Astrocyte (in vitro differentiated cells and primary cell): Measurements from ENCODE around the gene TMEM108. TPM values are rescaled to one million over a fixed set of nuclear protein-coding genes. Genes with fewer than 3 reads are reported as not detected.

ENCODE experiments used
- DNase-seq: peaks from one replicate; pipeline ENCODE4 v3.0.0-alpha.2; 2010; ENCODE audit warnings: low read depth
- FAIRE-seq: peaks from 2 replicates; lab custom pipeline; 2011; peaks lifted over from hg19 to GRCh38; lab: Jason Lieb, UNC
- H2AFZ ChIP-seq: 2 replicates; pipeline ENCODE4 v1.6.0; 2012; ENCODE audit warnings: low read depth, low read length, inconsistent platforms
- H3K27ac ChIP-seq: 2 replicates; pipeline ENCODE4 v1.5.1; 2011; ENCODE audit warnings: low read depth, low read length, inconsistent platforms
- H3K27me3 ChIP-seq: 2 replicates; pipeline ENCODE4 v1.6.0; 2011; ENCODE audit warnings: low read length, inconsistent platforms; ENCODE audit not compliant: insufficient read depth
- H3K36me3 ChIP-seq: 2 replicates; pipeline ENCODE4 v1.5.1; 2011; ENCODE audit warnings: low read length, inconsistent platforms; ENCODE audit not compliant: insufficient read depth
- H3K4me1 ChIP-seq: 2 replicates; pipeline ENCODE4 v1.5.1; 2011; ENCODE audit warnings: low read length, inconsistent platforms; ENCODE audit not compliant: insufficient read depth
- H3K4me2 ChIP-seq: 2 replicates; pipeline ENCODE4 v1.6.0; 2012; ENCODE audit warnings: low read length, inconsistent platforms
- H3K4me3 ChIP-seq: 2 replicates; pipeline ENCODE4 v1.5.1; 2011; ENCODE audit warnings: low read depth, mild to moderate bottlenecking, low read length, inconsistent platforms; ENCODE audit not compliant: insufficient read depth
- H3K79me2 ChIP-seq: 2 replicates; pipeline ENCODE4 v1.6.0; 2012; ENCODE audit warnings: mild to moderate bottlenecking, low read length, inconsistent platforms; ENCODE audit not compliant: insufficient read depth
- H3K9ac ChIP-seq: 2 replicates; pipeline ENCODE4 v1.6.0; 2012; ENCODE audit warnings: mild to moderate bottlenecking, low read length, inconsistent platforms
- H3K9me3 ChIP-seq: 2 replicates; pipeline ENCODE4 v1.5.1; 2012; ENCODE audit warnings: low read depth, mild to moderate bottlenecking, low read length, inconsistent platforms; ENCODE audit not compliant: insufficient read depth
- H4K20me1 ChIP-seq: 2 replicates; pipeline ENCODE4 v1.6.0; 2012; ENCODE audit warnings: low read length, inconsistent platforms; ENCODE audit not compliant: insufficient read depth
- H3K27ac Mint-ChIP-seq: one replicate; pipeline ENCODE4 v1.8.0; 2021; ENCODE audit warnings: mild to moderate bottlenecking, mixed read lengths; ENCODE audit not compliant: unreplicated experiment
- H3K27me3 Mint-ChIP-seq: one replicate; pipeline ENCODE4 v1.8.0; 2021; ENCODE audit warnings: low read depth, mixed read lengths; ENCODE audit not compliant: unreplicated experiment
- H3K36me3 Mint-ChIP-seq: one replicate; pipeline ENCODE4 v1.8.0; 2021; ENCODE audit warnings: low read depth, mixed read lengths; ENCODE audit not compliant: unreplicated experiment
- H3K4me1 Mint-ChIP-seq: one replicate; pipeline ENCODE4 v1.8.0; 2021; ENCODE audit warnings: low read depth, mixed read lengths; ENCODE audit not compliant: unreplicated experiment
- H3K4me3 Mint-ChIP-seq: one replicate; pipeline ENCODE4 v1.8.0; 2021; ENCODE audit warnings: mild to moderate bottlenecking, moderate library complexity, mixed read lengths; ENCODE audit not compliant: unreplicated experiment
- H3K9me3 Mint-ChIP-seq: one replicate; pipeline ENCODE4 v1.8.0; 2021; ENCODE audit warnings: mild to moderate bottlenecking, mixed read lengths; ENCODE audit not compliant: unreplicated experiment
- EZH2 ChIP-seq: IDR thresholded peaks from 2 replicates; pipeline ENCODE4 v1.6.1; 2012; ENCODE audit warnings: mild to moderate bottlenecking, low read length, inconsistent platforms; ENCODE audit not compliant: insufficient read depth
- total RNA-seq: library from RNA; stranded (reverse); gene quantifications from 2 replicates; pipeline ENCODE4 v1.2.1, GENCODE V29; 2021
- TF ChIP-seq, protein P1 (sequence below): IDR thresholded peaks from 2 replicates; pipeline ENCODE4 v1.5.1; 2011; ENCODE audit warnings: low read depth, mild to moderate bottlenecking, inconsistent platforms, low read length, moderate library complexity; ENCODE audit not compliant: insufficient read depth

The TMEM108 gene
- total RNA-seq, 1 donor from 2014 or later = 5.6 TPM

DNA sequence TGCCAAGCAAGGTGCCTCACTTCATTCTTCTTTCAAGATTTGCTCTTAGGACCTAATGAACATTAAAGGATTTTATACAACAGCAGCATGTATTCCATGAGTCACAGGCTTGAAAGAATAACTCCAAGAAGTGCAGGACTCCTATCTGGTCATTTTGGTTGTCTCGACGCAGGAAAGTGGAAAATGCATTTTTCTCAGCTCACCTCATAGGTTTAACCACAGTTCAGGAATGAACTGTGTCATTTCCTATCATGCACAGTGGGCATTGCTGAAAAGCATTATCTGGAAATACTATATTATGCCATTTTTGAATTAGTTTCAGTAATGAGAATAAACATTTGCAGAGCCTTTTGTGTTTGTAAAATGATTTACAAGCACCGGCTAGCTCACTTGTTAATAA lies 263.0 kb downstream of the TMEM108 start:
- peak overlapping the region; percentile 21 for H3K4me3 ChIP-seq
- H3K27me3 ChIP-seq = no peaks in the 10 kb centered on the region
- peak overlapping the region; percentile 82 for H3K4me2 ChIP-seq
- H3K9me3 Mint-ChIP-seq = no peaks in the 10 kb centered on the region
- no peaks in the 10 kb centered on the region for H3K36me3 Mint-ChIP-seq
- no peaks in the 10 kb centered on the region for H3K79me2 ChIP-seq
- no peaks in the 10 kb centered on the region for H3K27me3 Mint-ChIP-seq
- no peaks in the 10 kb centered on the region for H4K20me1 ChIP-seq
- peaks cover 36% of the 10 kb centered on the region for H3K4me1 ChIP-seq
- H3K9ac ChIP-seq = peak overlapping the region; percentile 76
- H3K4me3 Mint-ChIP-seq = no peak overlapping the region
- H3K9me3 ChIP-seq = no peaks in the 10 kb centered on the region
- H2AFZ ChIP-seq = no peak overlapping the region
- FAIRE-seq (peak; percentile 80), DNase-seq (peak; percentile 95)
- peak overlapping the region; percentile 92 for H3K27ac ChIP-seq
- peaks cover 26% of the 10 kb centered on the region for H3K4me1 Mint-ChIP-seq
- TF ChIP-seq EZH2 = no peak
- TF ChIP-seq, protein P1, sequence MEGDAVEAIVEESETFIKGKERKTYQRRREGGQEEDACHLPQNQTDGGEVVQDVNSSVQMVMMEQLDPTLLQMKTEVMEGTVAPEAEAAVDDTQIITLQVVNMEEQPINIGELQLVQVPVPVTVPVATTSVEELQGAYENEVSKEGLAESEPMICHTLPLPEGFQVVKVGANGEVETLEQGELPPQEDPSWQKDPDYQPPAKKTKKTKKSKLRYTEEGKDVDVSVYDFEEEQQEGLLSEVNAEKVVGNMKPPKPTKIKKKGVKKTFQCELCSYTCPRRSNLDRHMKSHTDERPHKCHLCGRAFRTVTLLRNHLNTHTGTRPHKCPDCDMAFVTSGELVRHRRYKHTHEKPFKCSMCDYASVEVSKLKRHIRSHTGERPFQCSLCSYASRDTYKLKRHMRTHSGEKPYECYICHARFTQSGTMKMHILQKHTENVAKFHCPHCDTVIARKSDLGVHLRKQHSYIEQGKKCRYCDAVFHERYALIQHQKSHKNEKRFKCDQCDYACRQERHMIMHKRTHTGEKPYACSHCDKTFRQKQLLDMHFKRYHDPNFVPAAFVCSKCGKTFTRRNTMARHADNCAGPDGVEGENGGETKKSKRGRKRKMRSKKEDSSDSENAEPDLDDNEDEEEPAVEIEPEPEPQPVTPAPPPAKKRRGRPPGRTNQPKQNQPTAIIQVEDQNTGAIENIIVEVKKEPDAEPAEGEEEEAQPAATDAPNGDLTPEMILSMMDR = no peak
- peak overlapping the region; percentile 97 for H3K27ac Mint-ChIP-seq
- H3K36me3 ChIP-seq = no peaks in the 10 kb centered on the region

DNA sequence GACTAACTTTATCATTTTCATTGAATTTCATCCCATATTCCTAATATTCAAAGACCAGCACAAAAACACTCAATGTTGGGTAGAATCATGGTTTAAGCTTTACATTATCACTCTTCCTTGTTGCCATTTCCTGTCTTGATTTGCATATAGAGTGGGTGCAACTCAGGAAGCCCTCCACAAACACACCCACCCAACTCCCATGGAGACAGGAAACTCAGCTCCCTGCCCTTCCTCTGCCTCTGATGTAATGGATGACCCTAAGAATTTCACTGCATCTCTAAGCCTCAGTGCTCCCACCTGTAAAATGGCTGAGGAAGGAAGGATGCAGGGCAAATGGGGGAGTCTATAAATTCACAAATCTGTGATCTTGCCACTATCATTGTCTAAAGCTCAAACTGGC lies 263.5 kb downstream of the TMEM108 start:
- H3K9me3 Mint-ChIP-seq = no peaks in the 10 kb centered on the region
- no peak overlapping the region for H3K4me3 Mint-ChIP-seq
- H3K4me1 Mint-ChIP-seq = peaks cover 22% of the 10 kb centered on the region
- no peaks in the 10 kb centered on the region for H3K9me3 ChIP-seq
- peak overlapping the region; percentile 73 for H3K9ac ChIP-seq
- H3K4me1 ChIP-seq = peaks cover 32% of the 10 kb centered on the region
- H3K27me3 Mint-ChIP-seq = no peaks in the 10 kb centered on the region
- H3K36me3 Mint-ChIP-seq = no peaks in the 10 kb centered on the region
- H3K36me3 ChIP-seq = no peaks in the 10 kb centered on the region
- no peaks in the 10 kb centered on the region for H4K20me1 ChIP-seq
- TF ChIP-seq, protein P1 = no peak
- TF ChIP-seq EZH2 = no peak
- H3K27ac Mint-ChIP-seq = peak overlapping the region; percentile 97
- H3K4me3 ChIP-seq = peak overlapping the region; percentile 14
- H3K79me2 ChIP-seq = no peaks in the 10 kb centered on the region
- H3K27me3 ChIP-seq = no peaks in the 10 kb centered on the region
- peak overlapping the region; percentile 92 for H3K27ac ChIP-seq
- peak overlapping the region; percentile 82 for H3K4me2 ChIP-seq
- FAIRE-seq = peak; percentile 13
- no peak overlapping the region for H2AFZ ChIP-seq
- peak; percentile 33 for DNase-seq

DNA sequence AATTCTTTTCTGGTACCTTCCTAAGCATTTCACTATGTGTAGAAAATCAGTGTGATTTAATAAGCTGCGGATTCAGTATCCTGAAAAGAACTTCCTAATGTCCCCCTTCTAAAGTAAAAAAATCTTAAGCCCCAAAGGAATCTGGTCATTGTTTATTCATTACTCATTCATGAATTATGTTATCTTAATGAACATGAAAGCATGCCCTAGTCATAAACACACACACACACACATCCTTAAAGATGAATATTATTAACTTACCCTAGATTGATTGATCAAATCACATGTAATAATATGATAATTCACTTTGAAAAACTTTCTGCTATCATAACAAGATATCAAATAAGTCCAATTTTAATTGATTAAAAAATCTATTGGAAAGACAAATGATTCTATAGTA lies 265.2 kb downstream of the TMEM108 start:
- peaks cover 3% of the 10 kb centered on the region for H3K9me3 Mint-ChIP-seq
- Histone ChIP-seq H3K27me3 (no peaks in the 10 kb centered on the region), H3K9me3 (no peaks in the 10 kb centered on the region), H3K9ac (no peak overlapping the region), H4K20me1 (no peaks in the 10 kb centered on the region), H3K4me3 (no peak overlapping the region), H3K4me1 (peaks cover 29% of the 10 kb centered on the region), H3K36me3 (no peaks in the 10 kb centered on the region), H3K4me2 (no peak overlapping the region), H3K27ac (peak overlapping the region; percentile 63), H3K79me2 (no peaks in the 10 kb centered on the region), H2AFZ (no peak overlapping the region)
- DNase-seq (peak; percentile 29), FAIRE-seq (no peak)
- no peaks in the 10 kb centered on the region for H3K27me3 Mint-ChIP-seq
- no peak overlapping the region for H3K27ac Mint-ChIP-seq
- no peaks in the 10 kb centered on the region for H3K36me3 Mint-ChIP-seq
- no peak for TF ChIP-seq EZH2
- TF ChIP-seq, protein P1 = no peak
- no peak overlapping the region for H3K4me3 Mint-ChIP-seq
- H3K4me1 Mint-ChIP-seq = peaks cover 22% of the 10 kb centered on the region
